ENCODE results near the gene EDN1.

- no peak for TF ChIP-seq EZH2 (IDR thresholded peaks at IDR 0.05; ENCODE audit: insufficient read depth, poor library complexity, severe bottlenecking)
- TF ChIP-seq EZH2phosphoT487 (IDR thresholded peaks at IDR 0.05; ENCODE audit: insufficient read depth, low read depth), result no peak
Observed at GRCh38 chr6:12277386-12277785, 12.8 kb upstream of the EDN1 start.

Data from GM23248 (cell line).